Muscle layer of duodenum (tissue), 2 donors: Measurements from ENCODE around the gene MEF2D.

ENCODE experiments used
- H3K27ac ChIP-seq: one replicate; pipeline ENCODE4 v1.7.0; 2013; ENCODE audit warnings: mild to moderate bottlenecking, low read length
- H3K27me3 ChIP-seq: one replicate; pipeline ENCODE4 v1.7.0; 2013; ENCODE audit warnings: low read depth, mild to moderate bottlenecking, control low read depth, low read length
- H3K36me3 ChIP-seq, 2 donors: one replicate each; pipeline ENCODE4 v1.7.0; 2013; ENCODE audit warnings: low read length in 2 of 2, control low read depth in 1 of 2, mild to moderate bottlenecking in 1 of 2; ENCODE audit not compliant: insufficient read depth in 2 of 2, control insufficient read depth in 1 of 2
- H3K4me1 ChIP-seq, 2 donors: one replicate each; pipeline ENCODE4 v1.7.0; 2013; ENCODE audit warnings: low read length in 2 of 2, mild to moderate bottlenecking in 2 of 2, control low read depth in 1 of 2, moderate library complexity in 1 of 2; ENCODE audit not compliant: insufficient read depth in 2 of 2, control insufficient read depth in 1 of 2
- H3K4me3 ChIP-seq, 2 donors: one replicate each; pipeline ENCODE4 v1.7.0; 2013; ENCODE audit warnings: low read length in 2 of 2, low read depth in 1 of 2, mild to moderate bottlenecking in 1 of 2
- H3K9me3 ChIP-seq, 2 donors: one replicate each; pipeline ENCODE4 v1.7.0; 2013; ENCODE audit warnings: low read length in 2 of 2, control low read depth in 1 of 2, mild to moderate bottlenecking in 1 of 2; ENCODE audit not compliant: control insufficient read depth in 1 of 2
- donor health status: healthy.

Gene MEF2D

GRCh38 chr1:156506450-156506849 is 5.9 kb upstream of the MEF2D start:
- peaks cover 45 to 67% of the 10 kb centered on the region in 2 donors for H3K4me1 ChIP-seq
- peaks cover 0 to 8% of the 10 kb centered on the region in 2 donors for H3K36me3 ChIP-seq
- H3K4me3 ChIP-seq = no peak overlapping the region
- H3K9me3 ChIP-seq = no peaks in the 10 kb centered on the region
- H3K27me3 ChIP-seq = no peaks in the 10 kb centered on the region
- H3K27ac ChIP-seq = peak overlapping the region; percentile 100

GRCh38 chr1:156505679-156506298 is 5.2 kb upstream of the MEF2D start:
- H3K27me3 ChIP-seq = no peaks in the 10 kb centered on the region

GRCh38 chr1:156504821-156505678 is 4.5 kb upstream of the MEF2D start:
- Histone ChIP-seq H3K27me3 (no peaks in the 10 kb centered on the region), H3K9me3 (no peaks in the 10 kb centered on the region), H3K27ac (peak overlapping the region; percentile 100), H3K36me3 (peaks cover 0 to 17% of the 10 kb centered on the region in 2 donors), H3K4me3 (peak overlapping the region; percentile 24 to 87), H3K4me1 (peaks cover 45 to 57% of the 10 kb centered on the region in 2 donors)

More at GRCh38 chr1:156505679-156506298, 5.2 kb upstream of the MEF2D start:
- H3K4me1 ChIP-seq = peaks cover 45 to 64% of the 10 kb centered on the region in 2 donors
- no peaks in the 10 kb centered on the region for H3K9me3 ChIP-seq
- H3K36me3 ChIP-seq = peaks cover 0 to 12% of the 10 kb centered on the region in 2 donors
- H3K4me3 ChIP-seq = peak overlapping the region in 1 of 2 donors; percentile 87
- H3K27ac ChIP-seq = peak overlapping the region; percentile 100

GRCh38 chr1:156504438-156504813 is 3.9 kb upstream of the MEF2D start:
- H3K9me3 ChIP-seq = no peaks in the 10 kb centered on the region
- peak overlapping the region; percentile 100 for H3K27ac ChIP-seq
- peak overlapping the region; percentile 24 to 87 for H3K4me3 ChIP-seq
- peaks cover 45 to 51% of the 10 kb centered on the region in 2 donors for H3K4me1 ChIP-seq
- H3K36me3 ChIP-seq = peaks cover 0 to 19% of the 10 kb centered on the region in 2 donors
- no peaks in the 10 kb centered on the region for H3K27me3 ChIP-seq

- H3K27me3 ChIP-seq = no peaks in the 10 kb centered on the region
- H3K9me3 ChIP-seq = no peaks in the 10 kb centered on the region
- H3K36me3 ChIP-seq = peaks cover 0 to 19% of the 10 kb centered on the region in 2 donors
- H3K4me1 ChIP-seq = peaks cover 42 to 47% of the 10 kb centered on the region in 2 donors
- peak overlapping the region; percentile 100 for H3K27ac ChIP-seq
- peak overlapping the region; percentile 24 to 87 for H3K4me3 ChIP-seq
These were observed 3.3 kb upstream of the MEF2D start for GRCh38 chr1:156503698-156504437.

GRCh38 chr1:156502894-156503697 is 2.5 kb upstream of the MEF2D start:
- Histone ChIP-seq H3K4me3 (peak overlapping the region; percentile 24 to 87), H3K9me3 (no peaks in the 10 kb centered on the region), H3K27me3 (no peaks in the 10 kb centered on the region), H3K27ac (peak overlapping the region; percentile 100), H3K4me1 (peaks cover 39 to 47% of the 10 kb centered on the region in 2 donors), H3K36me3 (peaks cover 0 to 19% of the 10 kb centered on the region in 2 donors)

GRCh38 chr1:156502391-156502893 is 1.9 kb upstream of the MEF2D start:
- H3K4me1 ChIP-seq = peaks cover 41 to 48% of the 10 kb centered on the region in 2 donors
- peak overlapping the region; percentile 24 to 87 for H3K4me3 ChIP-seq
- no peaks in the 10 kb centered on the region for H3K9me3 ChIP-seq
- H3K36me3 ChIP-seq = peaks cover 0 to 19% of the 10 kb centered on the region in 2 donors
- H3K27me3 ChIP-seq = no peaks in the 10 kb centered on the region
- H3K27ac ChIP-seq = peak overlapping the region; percentile 100

- Histone ChIP-seq H3K27ac (peak overlapping the region; percentile 100), H3K36me3 (peaks cover 0 to 19% of the 10 kb centered on the region in 2 donors), H3K9me3 (no peaks in the 10 kb centered on the region), H3K27me3 (no peaks in the 10 kb centered on the region), H3K4me3 (peak overlapping the region; percentile 71 to 87), H3K4me1 (peaks cover 53 to 63% of the 10 kb centered on the region in 2 donors)
These were observed 375 bp upstream of the MEF2D start for GRCh38 chr1:156500793-156501506.

- H3K9me3 ChIP-seq = no peaks in the 10 kb centered on the region
- peaks cover 53 to 72% of the 10 kb centered on the region in 2 donors for H3K4me1 ChIP-seq
- H3K27ac ChIP-seq = peak overlapping the region; percentile 95
These were observed 583 bp downstream of the MEF2D start for GRCh38 chr1:156499842-156500542.

More at GRCh38 chr1:156499842-156500542, 583 bp downstream of the MEF2D start:
- Histone ChIP-seq H3K4me3 (peak overlapping the region; percentile 71 to 87), H3K27me3 (no peaks in the 10 kb centered on the region), H3K36me3 (peaks cover 0 to 22% of the 10 kb centered on the region in 2 donors)
